Stimulated activated CD8-positive, alpha-beta memory T cell treated with anti-CD3 and anti-CD28 coated beads, Interleukin-2, amount 100 ng/mL, for 48 hours (primary cell): ENCODE measurements around the gene PLXNA4.

Source experiments
- DNase-seq, 2 donors: peaks; one replicate each; pipeline ENCODE4 v3.0.0-alpha.2; 2020; ENCODE audit warnings: low read depth in 2 of 2

Gene PLXNA4

DNA sequence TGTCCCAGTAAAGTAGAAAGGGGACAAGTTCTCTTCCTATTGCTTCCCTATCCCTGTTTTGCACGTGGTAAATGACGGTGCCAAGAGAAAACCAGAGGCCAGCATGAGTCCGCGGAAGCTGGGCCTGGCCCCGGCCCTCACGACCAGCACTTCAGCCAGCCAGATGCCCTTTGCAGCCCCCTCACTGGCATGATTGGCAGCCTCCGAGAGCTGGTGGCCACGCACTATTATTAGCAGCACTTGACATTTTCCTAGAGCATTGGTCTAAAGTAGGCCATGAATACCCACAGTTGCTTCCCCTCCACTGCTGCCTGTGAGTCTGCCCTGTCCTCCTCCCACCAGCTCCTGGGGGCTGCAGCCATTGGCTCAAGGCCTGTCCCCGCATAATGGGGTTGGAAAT, 369.1 kb downstream of the PLXNA4 start:
- no peak for DNase-seq

DNA sequence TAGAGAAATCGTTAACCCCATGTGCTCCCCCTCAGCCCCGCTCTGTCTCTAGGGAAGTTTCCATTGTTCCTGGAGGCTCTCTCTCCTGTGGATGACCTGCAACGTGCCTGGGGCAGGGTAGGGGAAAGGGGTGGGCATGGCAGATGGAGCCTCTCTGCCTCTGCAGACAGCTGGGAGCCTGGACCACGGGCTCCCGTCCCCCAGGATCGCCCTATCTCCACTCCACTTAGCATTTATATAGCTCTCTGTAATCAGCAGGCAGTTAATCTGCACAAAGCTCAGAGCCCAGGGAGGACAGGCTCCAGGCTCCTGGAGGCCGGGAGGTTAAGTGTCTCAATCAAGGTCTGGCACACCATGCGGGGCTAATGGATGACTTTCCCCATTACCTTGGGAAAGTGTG, 369.7 kb downstream of the PLXNA4 start:
- DNase-seq, result no peak

- DNase-seq, result no peak
Observed at GRCh38 chr7:132205509-132205908, 370.8 kb downstream of the PLXNA4 start.

GRCh38 chr7:132203021-132203420, 373.2 kb downstream of the PLXNA4 start:
- DNase-seq, result no peak

GRCh38 chr7:132202541-132202940, 373.7 kb downstream of the PLXNA4 start:
- DNase-seq, result no peak

GRCh38 chr7:132200141-132200540, 376.1 kb downstream of the PLXNA4 start:
- no peak for DNase-seq

DNA sequence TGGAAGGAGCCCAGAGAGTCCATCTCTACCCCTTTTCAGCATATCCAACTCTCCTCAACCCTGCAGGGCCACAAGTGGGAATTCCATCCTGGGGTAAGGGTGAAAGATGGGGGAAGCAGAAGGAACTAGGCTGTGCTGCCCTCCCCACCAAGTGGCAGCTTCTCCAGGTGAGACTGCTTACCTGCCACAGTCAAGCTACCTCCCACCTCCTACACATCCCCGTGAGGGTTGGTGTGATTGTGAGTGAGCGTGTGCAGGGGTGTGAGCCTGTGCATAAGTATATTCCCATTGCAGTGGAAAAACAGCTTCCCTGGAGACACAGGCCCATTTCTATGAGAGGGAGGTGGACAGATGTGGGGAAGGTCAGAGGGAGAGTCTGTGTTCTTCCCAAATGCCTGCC, 376.6 kb downstream of the PLXNA4 start:
- no peak for DNase-seq

GRCh38 chr7:132197772-132198171, 378.5 kb downstream of the PLXNA4 start:
- DNase-seq, result no peak

- no peak for DNase-seq
Observed at GRCh38 chr7:132193898-132194297, 382.4 kb downstream of the PLXNA4 start.

- DNase-seq, result no peak
Observed at GRCh38 chr7:132192809-132193208, 383.5 kb downstream of the PLXNA4 start.

DNA sequence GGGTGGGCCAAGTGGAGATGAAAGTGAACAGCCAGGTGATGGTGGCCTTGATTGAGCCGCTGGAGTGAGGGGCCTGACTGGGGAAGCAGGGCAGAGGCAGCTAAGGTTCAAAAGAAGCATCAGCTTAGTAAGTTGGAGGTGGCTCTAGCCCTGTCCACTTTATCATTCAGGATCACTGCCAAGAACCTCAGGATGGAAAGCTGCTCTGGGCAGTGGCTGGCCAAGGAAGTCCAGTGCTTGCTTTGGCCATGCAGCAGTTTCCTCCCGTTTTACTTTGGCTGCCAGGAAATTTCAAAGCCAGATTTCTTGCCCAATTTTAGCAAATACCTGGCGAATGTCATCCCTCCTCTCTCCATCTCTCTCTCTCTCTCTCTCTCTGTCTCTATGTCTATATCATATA, 384.9 kb downstream of the PLXNA4 start:
- DNase-seq, result no peak

DNA sequence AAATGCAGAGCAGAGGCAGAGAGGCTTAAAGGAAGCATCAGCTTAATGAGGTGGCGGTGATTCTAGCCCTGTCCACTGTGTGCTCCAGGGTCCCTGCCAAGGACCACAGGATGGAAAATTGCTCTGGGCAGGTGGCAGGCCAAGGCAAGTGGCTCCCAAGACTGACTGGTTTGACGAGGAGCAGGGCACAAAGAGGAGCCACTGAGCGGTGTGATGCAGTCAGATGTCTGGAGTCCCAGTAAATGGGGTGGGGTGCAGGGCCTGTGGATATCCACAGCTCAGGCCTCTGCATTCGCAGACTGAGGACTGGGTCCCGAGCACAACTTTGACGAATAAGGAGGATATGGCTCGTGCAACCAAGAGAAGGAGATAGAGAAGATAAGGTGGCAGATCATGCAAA, 385.6 kb downstream of the PLXNA4 start:
- no peak for DNase-seq

- DNase-seq, result no peak
Observed at GRCh38 chr7:132189881-132190280, 386.4 kb downstream of the PLXNA4 start.

GRCh38 chr7:132187869-132188789, 388.1 kb downstream of the PLXNA4 start:
- DNase-seq, result no peak

DNA sequence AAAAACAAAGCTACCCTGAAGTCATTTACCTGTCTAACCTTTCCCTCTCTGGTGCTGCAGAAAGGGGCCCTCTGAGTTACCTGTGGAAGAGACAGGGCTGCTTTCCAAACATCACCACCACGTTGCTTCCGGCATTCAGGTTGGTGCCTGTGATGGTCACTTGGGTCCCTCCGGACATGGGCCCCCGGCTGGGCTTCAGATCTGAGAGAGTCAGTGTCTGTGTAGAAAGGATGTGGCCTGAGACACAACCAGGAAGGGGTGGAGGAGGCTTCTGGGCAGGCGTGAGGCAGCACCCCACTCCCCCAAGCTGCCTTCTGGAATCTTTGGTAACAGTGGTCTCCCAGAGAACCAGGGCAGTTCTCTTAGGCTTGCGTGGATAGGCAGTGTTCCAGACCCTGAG, 388.9 kb downstream of the PLXNA4 start:
- no peak for DNase-seq

- no peak for DNase-seq
Observed at GRCh38 chr7:132185150-132185549, 391.1 kb downstream of the PLXNA4 start.

DNA sequence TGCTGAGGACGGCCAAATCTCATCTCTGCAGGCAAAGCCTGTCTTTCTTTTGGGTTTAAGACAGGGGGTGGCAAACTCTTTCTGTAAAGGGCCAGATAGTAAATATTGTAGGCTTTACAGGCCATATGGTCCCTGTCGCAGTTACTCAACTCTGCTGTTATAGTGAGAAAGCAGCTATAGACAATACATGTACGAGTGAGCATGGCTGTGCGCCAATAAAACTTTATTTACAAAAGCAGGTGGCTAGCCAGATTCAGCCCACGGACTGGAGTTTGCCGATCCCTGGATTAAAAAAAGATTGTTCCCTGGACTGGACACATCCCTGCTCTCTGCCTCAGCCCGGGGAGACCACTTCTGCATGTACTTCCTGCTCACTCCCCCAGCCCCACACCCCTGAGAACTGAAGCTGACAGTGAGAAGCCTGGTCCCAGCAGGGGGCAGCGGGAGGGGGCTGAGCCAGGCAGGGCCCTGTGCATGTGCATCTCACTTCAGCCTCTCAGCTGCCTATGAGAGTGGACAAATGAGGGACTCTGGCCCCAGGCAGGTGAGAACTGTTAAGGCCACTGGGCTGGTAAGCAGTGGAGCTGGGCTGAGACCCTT, 392.4 kb downstream of the PLXNA4 start:
- no peak for DNase-seq

GRCh38 chr7:132182992-132183391, 393.3 kb downstream of the PLXNA4 start:
- DNase-seq, result no peak

GRCh38 chr7:132181946-132182685, 394.2 kb downstream of the PLXNA4 start:
- DNase-seq, result no peak

GRCh38 chr7:132181371-132181770, 394.9 kb downstream of the PLXNA4 start:
- DNase-seq, result no peak

DNA sequence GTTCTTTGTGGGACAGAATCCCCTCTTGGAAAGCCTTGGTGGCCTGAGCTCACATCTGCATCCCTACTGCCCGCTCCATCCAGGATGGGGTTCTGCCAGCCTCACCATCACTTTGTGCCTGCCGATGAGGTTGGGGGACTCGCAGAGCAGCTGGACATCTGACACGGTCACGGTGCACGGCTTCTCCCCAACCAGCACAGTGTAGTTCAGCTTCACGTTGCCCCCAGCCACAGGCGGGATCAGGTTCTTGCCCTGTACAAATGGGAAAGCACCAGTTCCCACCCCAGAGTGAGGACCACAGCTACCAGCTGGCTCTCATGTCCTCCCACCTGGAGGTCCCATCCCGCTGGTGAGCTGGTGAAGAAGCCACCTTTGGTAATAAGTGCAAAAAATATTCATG, 395.8 kb downstream of the PLXNA4 start:
- no peak for DNase-seq

DNA sequence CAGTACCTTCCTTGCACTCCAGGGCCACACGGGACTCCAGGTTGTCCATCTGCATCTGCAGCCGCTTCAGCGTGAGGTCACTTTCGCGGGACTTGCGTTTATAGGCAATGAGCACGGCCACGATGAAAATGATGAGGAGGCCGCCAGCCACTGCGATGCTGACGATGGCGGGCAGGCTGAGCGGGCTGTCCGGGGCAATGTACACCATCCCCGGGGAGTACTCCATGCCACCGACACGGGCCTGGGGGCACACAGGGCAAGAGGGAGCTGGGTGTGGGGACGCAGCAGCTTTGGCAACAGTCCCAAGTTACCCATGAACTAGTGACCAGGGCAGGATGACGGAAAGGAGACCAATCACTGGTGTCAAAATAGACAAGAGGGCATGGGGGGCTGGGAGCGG, 396.6 kb downstream of the PLXNA4 start:
- DNase-seq, result no peak

DNA sequence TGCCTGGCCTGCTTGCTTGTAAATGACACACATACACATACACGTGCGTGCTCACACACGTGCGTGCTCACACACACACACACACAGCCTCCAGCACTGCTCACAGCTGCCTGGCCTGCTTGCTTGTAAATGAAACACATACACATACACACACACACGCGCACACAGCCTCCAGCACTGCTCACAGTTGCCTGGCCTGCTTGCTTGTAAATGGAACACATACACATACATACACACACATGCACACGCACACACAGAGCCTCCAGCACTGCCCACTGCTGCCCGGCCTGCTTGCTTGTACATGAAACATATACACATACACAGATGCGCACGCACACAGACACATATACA, 397.2 kb downstream of the PLXNA4 start:
- no peak for DNase-seq
